Mucosa of descending colon (tissue), 3 donors: Measurements from ENCODE around the gene ITGB2. TPM values are rescaled to one million over a fixed set of nuclear protein-coding genes. Genes with fewer than 3 reads are reported as not detected.

ENCODE experiments used
- ATAC-seq: fragments of 200-7000 bp; cut with Tn5 transposase; one replicate; pipeline ENCODE4 v1.9.1; 2020; ENCODE audit warnings: mild to moderate bottlenecking, moderate library complexity
- DNase-seq, 3 donors: peaks; one replicate each; pipeline ENCODE4 v3.0.0-alpha.2; 2020
- H3K36me3 ChIP-seq: fragments of 200-600 bp; one replicate; pipeline ENCODE4 v1.8.0; 2021; ENCODE audit warnings: low read depth, mild to moderate bottlenecking
- H3K4me1 ChIP-seq: fragments of 200-600 bp; one replicate; pipeline ENCODE4 v1.8.0; 2021; ENCODE audit warnings: low read depth, mild to moderate bottlenecking
- H3K4me3 ChIP-seq: fragments of 200-600 bp; one replicate; pipeline ENCODE4 v1.8.0; 2021; ENCODE audit warnings: mild to moderate bottlenecking
- H3K9me3 ChIP-seq: fragments of 200-600 bp; one replicate; pipeline ENCODE4 v1.8.0; 2021; ENCODE audit warnings: mild to moderate bottlenecking
- intact Hi-C, 2 donors: fragments of 100-400 bp; cut with DNase I in 1 of 2; cut with micrococcal nuclease in 1 of 2; formaldehyde crosslinking; loops; one replicate each; pipeline versions ENCODE4 v1.11.0 to v1.11.1; 2022; cut with DNase I, micrococcal nuclease
- total RNA-seq, 3 donors: library from RNA; stranded (reverse); fragmentation: NEBNext Ultra II Directional in 2 of 3; extraction: Animal tissue kit (Norgen Biotek cat#: 25700) in 2 of 3; gene quantifications; one replicate each; pipeline versions ENCODE4 v1.2.1 to v1.2.4, GENCODE V29; 2021 to 2023
- TF ChIP-seq, protein P1 (sequence below): fragments of 200-600 bp; IDR thresholded peaks from one replicate; pipeline ENCODE4 v1.8.0; 2022; ENCODE audit warnings: antibody characterized with exemption, mild to moderate bottlenecking
- donor health status: DM: no; HTN: no; CAD: no; lungs with moderate emphysema.
- donor health status: DM: no; HTN: no; CAD: no.
- donor health status: DM: no; HTN: yes; CAD: no.

The ITGB2 gene
- total RNA-seq, 3 donors from 2014 or later = 10.8 to 52.3 (median 51.1) TPM

DNA sequence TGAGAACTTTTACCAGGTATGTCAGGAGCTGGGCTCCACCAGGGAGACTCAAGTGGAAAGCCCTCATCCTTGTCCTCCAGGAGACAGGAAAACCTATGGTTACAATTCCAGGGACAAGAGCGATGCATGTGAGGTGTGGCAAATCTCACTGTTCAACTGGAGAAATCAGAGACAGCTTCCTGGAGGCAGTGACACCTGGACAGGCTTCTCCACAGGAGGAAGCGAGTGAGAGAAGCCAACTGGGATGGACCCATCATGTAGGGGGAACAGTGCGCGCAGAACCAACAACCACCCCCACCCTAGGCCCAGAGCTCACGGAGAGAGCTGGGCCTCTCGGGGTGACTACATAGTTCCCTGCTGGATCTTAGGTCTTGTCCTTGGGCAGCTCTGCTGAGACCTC, 13.6 kb upstream of the ITGB2 start:
- TF ChIP-seq, protein P1, sequence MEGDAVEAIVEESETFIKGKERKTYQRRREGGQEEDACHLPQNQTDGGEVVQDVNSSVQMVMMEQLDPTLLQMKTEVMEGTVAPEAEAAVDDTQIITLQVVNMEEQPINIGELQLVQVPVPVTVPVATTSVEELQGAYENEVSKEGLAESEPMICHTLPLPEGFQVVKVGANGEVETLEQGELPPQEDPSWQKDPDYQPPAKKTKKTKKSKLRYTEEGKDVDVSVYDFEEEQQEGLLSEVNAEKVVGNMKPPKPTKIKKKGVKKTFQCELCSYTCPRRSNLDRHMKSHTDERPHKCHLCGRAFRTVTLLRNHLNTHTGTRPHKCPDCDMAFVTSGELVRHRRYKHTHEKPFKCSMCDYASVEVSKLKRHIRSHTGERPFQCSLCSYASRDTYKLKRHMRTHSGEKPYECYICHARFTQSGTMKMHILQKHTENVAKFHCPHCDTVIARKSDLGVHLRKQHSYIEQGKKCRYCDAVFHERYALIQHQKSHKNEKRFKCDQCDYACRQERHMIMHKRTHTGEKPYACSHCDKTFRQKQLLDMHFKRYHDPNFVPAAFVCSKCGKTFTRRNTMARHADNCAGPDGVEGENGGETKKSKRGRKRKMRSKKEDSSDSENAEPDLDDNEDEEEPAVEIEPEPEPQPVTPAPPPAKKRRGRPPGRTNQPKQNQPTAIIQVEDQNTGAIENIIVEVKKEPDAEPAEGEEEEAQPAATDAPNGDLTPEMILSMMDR = no peak
- DNase-seq (no peak), ATAC-seq (no peak)
- intact Hi-C loops = loop anchor here in 1 of 2 donors (5.0 kb wide), 1 partner anchor 42 kb away; no protein-coding TSS in a partner anchor
- no peaks in the 10 kb centered on the region for H3K9me3 ChIP-seq
- H3K4me1 ChIP-seq = peaks cover 14% of the 10 kb centered on the region
- H3K36me3 ChIP-seq = no peaks in the 10 kb centered on the region
- no peak overlapping the region for H3K4me3 ChIP-seq

DNA sequence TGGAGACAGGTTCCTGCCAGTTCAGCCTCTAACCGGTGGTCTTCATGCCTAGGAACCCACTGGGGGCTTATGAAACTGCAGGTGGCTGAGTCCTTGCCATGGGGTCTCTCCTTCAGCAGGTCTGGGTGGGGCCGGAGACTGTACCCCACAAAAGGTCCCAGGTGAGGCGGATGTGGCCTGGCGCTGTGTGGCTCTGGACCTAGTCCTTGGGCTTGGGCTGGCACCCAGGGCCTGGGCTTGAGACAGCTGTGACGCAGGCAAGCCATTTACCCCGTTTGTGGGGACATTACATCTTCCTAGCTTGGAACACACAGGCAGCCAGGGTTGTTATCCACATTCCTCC, 13.2 kb upstream of the ITGB2 start:
- Histone ChIP-seq H3K4me1 (peaks cover 14% of the 10 kb centered on the region), H3K9me3 (no peaks in the 10 kb centered on the region), H3K4me3 (no peak overlapping the region), H3K36me3 (no peaks in the 10 kb centered on the region)
- TF ChIP-seq, protein P1 = no peak
- DNase-seq (no peak), ATAC-seq (no peak)
- intact Hi-C loops = loop anchor here in 1 of 2 donors (5.0 kb wide), 1 partner anchor 42 kb away; no protein-coding TSS in a partner anchor

DNA sequence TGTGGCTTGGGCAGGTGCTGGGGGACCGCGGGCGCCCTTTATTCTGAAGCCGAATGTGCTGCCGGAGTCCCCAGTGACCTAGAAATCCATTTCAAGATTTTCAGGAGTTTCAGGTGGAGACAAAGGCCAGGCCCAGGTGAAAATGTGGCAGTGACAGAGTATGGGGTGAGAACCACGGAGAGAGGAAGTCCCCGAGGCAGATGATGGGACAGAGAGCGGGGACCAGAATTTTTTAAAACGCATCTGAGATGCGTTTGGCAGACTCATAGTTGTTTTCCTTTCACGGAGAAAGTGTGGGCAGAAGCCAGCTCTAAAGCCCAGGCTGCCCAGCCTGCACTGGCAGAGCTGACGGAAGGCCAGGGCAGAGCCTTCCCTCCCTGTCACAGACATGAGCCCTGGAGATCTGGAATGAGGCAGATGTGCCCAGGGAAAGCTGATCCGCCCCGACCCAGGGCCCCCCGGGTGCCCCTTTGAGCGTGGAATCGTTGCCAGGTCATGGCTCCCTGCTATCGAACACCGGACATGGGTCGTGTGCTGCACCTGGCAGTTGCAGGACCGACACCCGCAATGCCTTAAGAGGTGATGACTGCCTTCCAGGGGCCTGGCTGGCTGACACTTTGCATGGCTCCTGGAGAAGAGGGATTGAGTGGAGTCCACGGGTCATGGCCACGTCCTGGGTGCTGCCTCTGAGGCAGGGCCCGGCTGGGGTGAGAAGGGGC, 12.7 kb upstream of the ITGB2 start:
- Histone ChIP-seq H3K4me1 (peaks cover 14% of the 10 kb centered on the region), H3K4me3 (no peak overlapping the region), H3K9me3 (no peaks in the 10 kb centered on the region), H3K36me3 (no peaks in the 10 kb centered on the region)
- no peak for ATAC-seq
- DNase-seq = no peak
- intact Hi-C loops = loop anchor here in 1 of 2 donors (5.0 kb wide), 1 partner anchor 41 kb away; no protein-coding TSS in a partner anchor
- TF ChIP-seq, protein P1 = no peak

DNA sequence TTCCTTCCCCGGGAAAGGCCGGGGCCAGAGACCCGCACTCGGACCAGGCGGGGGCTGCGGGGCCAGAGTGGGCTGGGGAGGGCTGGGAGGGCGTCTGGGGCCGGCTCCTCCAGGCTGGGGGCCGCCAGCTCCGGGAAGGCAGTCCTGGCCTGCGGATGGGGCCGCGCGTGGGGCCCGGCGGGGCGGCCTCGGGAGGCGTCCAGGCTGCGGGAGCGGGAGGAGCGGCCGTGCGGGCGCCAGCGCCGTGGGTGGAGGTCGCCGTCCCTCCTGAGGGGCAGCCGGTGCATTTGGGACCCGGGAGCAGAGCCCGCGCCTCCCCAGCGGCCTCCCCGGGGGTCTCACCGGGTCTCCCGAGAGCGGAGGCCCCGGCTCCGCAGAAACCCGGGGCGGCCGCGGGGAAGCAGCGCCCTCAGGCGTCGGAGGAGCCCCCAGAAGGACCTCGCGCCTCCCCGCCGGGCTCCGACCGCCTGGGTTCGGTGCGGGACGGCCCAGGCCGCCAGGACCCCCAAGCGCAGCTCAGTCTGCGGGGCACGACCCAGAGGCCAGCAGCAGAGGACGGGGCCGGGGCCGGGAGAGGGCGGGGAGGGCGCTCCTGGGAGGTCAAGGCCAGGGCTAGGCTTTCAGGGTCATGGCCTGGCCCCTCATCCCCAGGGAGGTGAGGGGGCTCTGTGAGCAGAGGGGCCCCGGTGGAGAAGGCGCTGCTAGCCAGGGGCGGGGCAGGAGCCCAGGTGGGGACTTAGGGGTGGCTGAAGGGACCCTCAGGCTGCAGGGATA, 11.9 kb upstream of the ITGB2 start:
- ATAC-seq (peak; percentile 60), DNase-seq (peak; percentile 54 to 75 (median 71))
- H3K9me3 ChIP-seq = no peaks in the 10 kb centered on the region
- H3K4me3 ChIP-seq = no peak overlapping the region
- intact Hi-C loops = loop anchor here in 1 of 2 donors (5.0 kb wide), 1 partner anchor 40 kb away; no protein-coding TSS in a partner anchor
- TF ChIP-seq, protein P1 = peak; percentile 27
- H3K4me1 ChIP-seq = peaks cover 14% of the 10 kb centered on the region
- H3K36me3 ChIP-seq = no peaks in the 10 kb centered on the region

DNA sequence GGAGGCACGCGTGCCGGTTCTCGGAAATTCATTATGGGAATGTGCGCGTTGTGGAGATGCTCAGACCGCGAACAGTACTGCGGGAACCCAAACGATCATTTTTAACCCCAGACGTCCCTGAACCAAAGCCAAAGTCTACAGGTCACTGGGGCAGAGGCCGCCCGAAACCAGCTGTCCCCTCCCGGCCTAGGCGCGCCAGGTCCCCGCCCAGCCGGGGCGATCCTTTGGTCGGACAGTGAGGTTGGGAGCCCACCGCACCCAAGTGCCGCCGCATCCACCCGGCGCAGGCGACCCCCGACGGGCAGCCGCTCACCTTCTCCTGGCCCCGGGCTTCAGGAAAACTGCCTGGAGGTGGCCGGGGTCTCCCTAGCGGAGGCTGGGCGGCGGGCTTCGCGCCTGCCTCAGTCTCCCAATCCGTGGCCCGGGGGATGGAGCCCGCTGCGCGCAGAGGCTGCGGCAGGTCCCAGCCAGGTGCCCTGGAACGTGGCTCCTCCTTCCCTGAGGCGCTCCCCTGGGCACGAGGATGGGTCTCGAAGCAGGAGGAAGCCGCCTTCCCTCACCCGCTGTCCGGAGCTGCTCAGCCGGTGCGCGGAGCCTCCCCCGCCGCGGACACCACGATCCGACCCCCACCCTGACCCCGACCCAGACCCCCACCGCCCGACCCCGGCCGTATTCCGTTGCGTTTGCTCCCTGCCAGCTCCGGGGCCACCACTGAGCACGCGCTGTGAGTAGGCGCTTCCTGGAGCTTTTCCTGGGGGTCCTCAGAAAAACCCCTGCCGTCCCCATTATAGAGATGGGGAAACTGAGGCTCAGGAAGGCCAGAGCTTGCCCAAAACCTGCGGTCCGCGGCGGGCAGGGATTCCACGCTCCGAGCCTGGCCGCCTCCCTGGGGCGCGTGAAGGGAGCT, 11.1 kb upstream of the ITGB2 start:
- Histone ChIP-seq H3K4me1 (peaks cover 14% of the 10 kb centered on the region), H3K9me3 (no peaks in the 10 kb centered on the region), H3K4me3 (no peak overlapping the region), H3K36me3 (no peaks in the 10 kb centered on the region)
- peak in 1 of 3 donors; percentile 66 for DNase-seq
- peak; percentile 9 for ATAC-seq
- TF ChIP-seq, protein P1 = no peak
- intact Hi-C loops = loop anchor here in 1 of 2 donors (5.0 kb wide), 1 partner anchor 39 kb away; no protein-coding TSS in a partner anchor
